ENCODE results near the gene CDNF. TPM values are rescaled to one million over a fixed set of nuclear protein-coding genes. Genes with fewer than 3 reads are reported as not detected.
A peak's percentile ranks its signal among the peaks of the same experiment; 100 is the strongest.

Gene CDNF
- total and polyA plus RNA-seq, 11 donors = 0.61 to 5.4 (median 2.8) TPM

- Histone ChIP-seq H3K27me3 (no peaks in the 10 kb centered on the region), H3K4me3 (peak overlapping the region in 10 of 12 donors; percentile 74 to 97 (median 90)), H3K27ac (no peak overlapping the region), H3K4me1 (peaks cover 0 to 36% (median 21%) of the 10 kb centered on the region in 12 donors), H3K36me3 (no peaks in the 10 kb centered on the region), H3K9me3 (no peaks in the 10 kb centered on the region)
- intact Hi-C loops (cut with DNase I) = loop anchor here in 6 of 10 donors (2.0 to 10.0 kb wide), 7 partner anchors 38 to 215 kb away; partner anchors contain the start of genes CDNF (in 4 of the 6), HSPA14 (in 4 of the 6), MSANTD7 (in 4 of the 6) and DCLRE1C (in 3 of the 6)
- ATAC-seq = no peak
- DNase-seq = no peak
- TF ChIP-seq CTCF (IDR thresholded peaks at IDR 0.05) = no peak
- TF ChIP-seq POLR2A (IDR thresholded peaks at IDR 0.05) = no peak
- WGBS, 4 donors = 3 to 5% (median 4%) methylated on average over 5 of the region's 5 CpGs
Measured at GRCh38 chr10:14879928-14880193, 42.0 kb upstream of the CDNF start.

- Histone ChIP-seq H3K9me3 (no peaks in the 10 kb centered on the region), H3K36me3 (no peaks in the 10 kb centered on the region), H3K4me1 (peaks cover 0 to 36% (median 22%) of the 10 kb centered on the region in 12 donors), H3K27ac (peak overlapping the region in 11 of 12 donors; percentile 46 to 99 (median 97)), H3K4me3 (peak overlapping the region; percentile 74 to 97 (median 90)), H3K27me3 (no peaks in the 10 kb centered on the region)
- DNase-seq = peak in 1 of 5 donors; percentile 32
- TF ChIP-seq CTCF (IDR thresholded peaks at IDR 0.05) (no peak), POLR2A (IDR thresholded peaks at IDR 0.05) (no peak)
- intact Hi-C loops (cut with DNase I) = loop anchor here in 6 of 10 donors (2.0 to 10.0 kb wide), 7 partner anchors 37 to 215 kb away; partner anchors contain the start of genes CDNF (in 4 of the 6), HSPA14 (in 4 of the 6), MSANTD7 (in 4 of the 6) and DCLRE1C (in 3 of the 6)
- no peak for ATAC-seq
- 0 to 1% (median 1%) methylated on average over 43 to 60 of the region's 60 CpGs for WGBS, 4 donors
Measured at GRCh38 chr10:14879124-14879927, 41.5 kb upstream of the CDNF start.

- Histone ChIP-seq H3K36me3 (no peaks in the 10 kb centered on the region), H3K4me3 (peak within 1 kb of the TSS; percentile 74 to 97 (median 90)), H3K4me1 (peaks cover 0 to 36% (median 22%) of the 10 kb centered on the region in 12 donors), H3K27me3 (no peaks in the 10 kb centered on the region), H3K9me3 (no peaks in the 10 kb centered on the region), H3K27ac (peak within 1 kb of the TSS; percentile 82 to 99 (median 97))
- DNase-seq (peak; percentile 96 to 98 (median 97)), ATAC-seq (peak; percentile 89 to 98 (median 95))
- WGBS, 4 donors = 0 to 1% (median 0%) methylated on average over 34 to 102 of the region's 102 CpGs
- TF ChIP-seq POLR2A (IDR thresholded peaks at IDR 0.05) (peak in 1 of 2 donors; percentile 72), CTCF (IDR thresholded peaks at IDR 0.05) (peak in 5 of 12 donors; percentile 13 to 37 (median 29))
- intact Hi-C loops (cut with DNase I) = loop anchor here in 8 of 10 donors (1.0 to 10.0 kb wide), 9 partner anchors 36 to 216 kb away; partner anchors contain the start of genes CDNF (in 5 of the 8), HSPA14 (in 5 of the 8), MSANTD7 (in 5 of the 8) and DCLRE1C (in 3 of the 8)
Measured at GRCh38 chr10:14878266-14879123, 40.7 kb upstream of the CDNF start, which contains the start of gene SUV39H2. Gene SUV39H2 (plus strand): TSS chr10:14878866. CDS start chr10:14878889, 23 bp downstream.

All from heart left ventricle (tissue), 16 donors.